ENCODE results near the gene EPO.

Gene EPO

GRCh38 chr7:100683659-100684533 is 36.4 kb upstream of the EPO start:
- no peak overlapping the region for H3K4me3 ChIP-seq (ENCODE audit: low read depth, low read length)

GRCh38 chr7:100684534-100685042 is 35.7 kb upstream of the EPO start:
- H3K4me3 ChIP-seq (ENCODE audit: low read depth, low read length): no peak overlapping the region
- no peak for DNase-seq (ENCODE audit: low read depth, low spot score)
- in situ Hi-C loops (cut with HindIII; ENCODE audit: low sequenced_read_pairs): no loop called here
- TF ChIP-seq CTCF (IDR thresholded peaks at IDR 0.05; ENCODE audit: low read depth, low read length): no peak

More at GRCh38 chr7:100683659-100684533, 36.4 kb upstream of the EPO start:
- no peak for TF ChIP-seq CTCF (IDR thresholded peaks at IDR 0.05; ENCODE audit: low read depth, low read length)
- DNase-seq (ENCODE audit: low read depth, low spot score): no peak
- in situ Hi-C loops (cut with HindIII; ENCODE audit: low sequenced_read_pairs): no loop called here

GRCh38 chr7:100685049-100685605 is 35.1 kb upstream of the EPO start:
- in situ Hi-C loops (cut with HindIII; ENCODE audit: low sequenced_read_pairs): no loop called here
- no peak for TF ChIP-seq CTCF (IDR thresholded peaks at IDR 0.05; ENCODE audit: low read depth, low read length)
- DNase-seq (ENCODE audit: low read depth, low spot score): no peak
- H3K4me3 ChIP-seq (ENCODE audit: low read depth, low read length): no peak overlapping the region

- H3K4me3 ChIP-seq (ENCODE audit: low read depth, low read length): no peak overlapping the region
- in situ Hi-C loops (cut with HindIII; ENCODE audit: low sequenced_read_pairs): no loop called here
- no peak for TF ChIP-seq CTCF (IDR thresholded peaks at IDR 0.05; ENCODE audit: low read depth, low read length)
- DNase-seq (ENCODE audit: low read depth, low spot score): no peak
Observed at GRCh38 chr7:100685631-100686145, 34.6 kb upstream of the EPO start.

- DNase-seq (ENCODE audit: low read depth, low spot score): no peak
- TF ChIP-seq CTCF (IDR thresholded peaks at IDR 0.05; ENCODE audit: low read depth, low read length): no peak
- no peak overlapping the region for H3K4me3 ChIP-seq (ENCODE audit: low read depth, low read length)
- in situ Hi-C loops (cut with HindIII; ENCODE audit: low sequenced_read_pairs): no loop called here
Observed at GRCh38 chr7:100686201-100686821, 34.0 kb upstream of the EPO start.

- in situ Hi-C loops (cut with HindIII; ENCODE audit: low sequenced_read_pairs): no loop called here
- TF ChIP-seq CTCF (IDR thresholded peaks at IDR 0.05; ENCODE audit: low read depth, low read length): no peak
- H3K4me3 ChIP-seq (ENCODE audit: low read depth, low read length): no peak overlapping the region
- no peak for DNase-seq (ENCODE audit: low read depth, low spot score)
Observed at GRCh38 chr7:100686822-100687211, 33.5 kb upstream of the EPO start.

Data from astrocyte of the spinal cord (primary cell).